Skin of body (tissue), 2 donors: ENCODE measurements around the gene TMEM219. TPM values are rescaled to one million over a fixed set of nuclear protein-coding genes. Genes with fewer than 3 reads are reported as not detected.
"Not testable (repeated sequence)": the region's sequence is repeated elsewhere in the genome, so short reads cannot be mapped to it uniquely, and the experiment has no call there.

ENCODE experiments used
- DNase-seq: peaks from one replicate; lab custom pipeline; 2025; lab: John Stamatoyannopoulos, UW
- total RNA-seq: library from RNA; depleted of rRNA; stranded (reverse); fragments of >200 nt; gene quantifications from one replicate; pipeline ENCODE4 v1.2.3, GENCODE V29; 2014

TMEM219 gene
- total RNA-seq, 1 donor from 2014 or later, result 30.3 TPM

DNA sequence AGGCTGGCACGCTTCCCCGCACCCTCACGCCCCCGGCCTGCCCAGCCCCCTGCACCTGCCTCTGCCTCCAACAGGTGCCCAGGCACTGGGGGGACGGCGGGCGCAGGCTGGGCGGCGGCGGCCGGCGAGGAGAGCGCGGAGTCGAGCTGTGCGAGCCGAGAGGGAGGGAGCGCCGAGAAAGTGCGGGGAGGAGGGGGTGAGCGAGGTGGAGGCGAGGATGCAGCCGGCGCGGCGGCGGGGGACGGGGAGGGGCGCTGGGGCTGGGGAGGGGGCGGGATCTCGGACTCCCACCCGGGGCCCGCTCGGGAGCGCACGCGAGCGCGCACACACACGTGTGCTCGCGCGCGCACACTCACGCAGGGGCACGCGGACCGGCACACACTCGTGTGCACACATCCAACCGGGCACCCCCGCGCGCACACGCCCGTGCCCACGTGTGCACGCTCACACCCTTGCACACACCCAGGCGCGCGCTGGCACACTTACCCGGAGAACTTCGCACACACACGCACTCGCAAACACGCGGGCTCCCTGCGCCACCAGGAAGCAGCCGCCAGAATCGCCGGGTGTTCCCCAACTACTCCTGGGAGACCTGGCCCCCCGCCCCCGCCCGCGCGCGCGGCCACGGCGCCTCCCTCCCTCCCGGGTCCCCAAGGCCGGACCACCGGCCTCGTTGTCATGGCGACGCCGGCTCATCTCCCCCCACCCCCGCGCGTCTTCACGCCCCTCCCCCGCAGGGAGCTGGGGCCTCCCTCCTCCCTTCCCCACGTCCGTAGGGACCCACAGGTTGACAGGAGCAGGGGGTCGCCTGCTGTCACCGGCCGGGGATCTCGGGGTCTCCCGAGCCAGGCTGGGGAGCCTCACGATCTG is 49.2 kb downstream of the TMEM219 start, which contains the start of gene DOC2A:
TSS of gene DOC2A (minus strand) at position 184 of the 870 bp plus-strand sequence. CDS start 805 bp downstream, outside the sequence.
- no peak for DNase-seq

DNA sequence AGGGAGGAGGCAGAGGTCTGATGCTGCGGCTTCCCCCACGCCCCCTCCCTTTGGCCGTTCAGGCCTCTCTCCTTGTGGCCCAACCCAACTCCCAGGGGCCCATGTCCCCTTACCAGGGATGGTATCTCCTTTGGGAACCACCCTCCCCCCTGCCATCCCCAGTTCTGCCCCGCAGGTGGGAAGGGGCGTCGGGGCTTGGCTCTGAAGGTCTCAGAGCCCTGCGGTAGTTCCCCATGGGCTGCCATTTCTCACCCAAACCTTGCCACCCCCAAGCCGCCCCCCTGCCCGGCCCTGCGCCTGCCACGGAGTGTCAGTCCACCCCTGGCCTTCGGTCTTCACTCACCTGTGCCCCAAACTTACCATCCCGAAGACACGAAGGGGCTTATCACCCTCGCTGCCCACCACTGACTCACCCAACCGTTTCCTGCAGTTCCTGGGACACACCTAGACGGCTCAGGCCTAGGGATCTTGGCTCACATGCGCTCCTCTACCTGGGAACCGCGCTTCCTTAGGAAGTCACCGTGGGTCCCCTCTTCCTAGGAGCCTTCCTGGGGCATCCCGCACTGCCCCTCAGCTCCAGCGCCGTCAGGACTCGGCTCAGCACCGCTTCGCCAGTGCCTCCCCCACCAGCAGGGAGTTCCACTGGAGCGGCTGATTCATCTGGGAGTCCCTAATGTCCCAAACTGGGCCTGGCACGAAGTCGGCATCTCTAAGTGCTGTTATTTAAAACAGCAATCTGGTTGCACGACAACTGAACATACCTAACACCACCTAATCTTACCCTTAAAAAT is 50.0 kb downstream of the TMEM219 start:
- no peak for DNase-seq

DNA sequence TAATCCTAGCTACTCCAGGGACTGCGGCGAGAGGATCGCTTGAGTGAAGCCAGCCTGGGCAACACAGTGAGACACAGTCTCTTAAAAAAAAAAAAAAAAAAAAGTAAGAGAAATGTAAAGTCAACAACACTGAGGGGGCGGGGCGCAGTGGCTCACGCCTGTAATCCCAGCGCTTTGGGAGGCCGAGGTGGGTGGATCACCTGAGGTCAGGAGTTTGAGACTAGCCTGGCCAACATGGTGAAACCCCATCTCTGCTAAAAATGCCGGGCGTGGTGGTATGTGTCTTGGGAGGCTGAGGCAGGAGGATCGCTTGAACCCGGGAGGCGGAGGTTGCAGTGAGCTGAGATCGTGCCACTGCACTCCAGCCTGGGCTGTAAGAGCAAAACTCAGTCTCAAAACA is 50.7 kb downstream of the TMEM219 start:
- not testable (repeated sequence) for DNase-seq

DNA sequence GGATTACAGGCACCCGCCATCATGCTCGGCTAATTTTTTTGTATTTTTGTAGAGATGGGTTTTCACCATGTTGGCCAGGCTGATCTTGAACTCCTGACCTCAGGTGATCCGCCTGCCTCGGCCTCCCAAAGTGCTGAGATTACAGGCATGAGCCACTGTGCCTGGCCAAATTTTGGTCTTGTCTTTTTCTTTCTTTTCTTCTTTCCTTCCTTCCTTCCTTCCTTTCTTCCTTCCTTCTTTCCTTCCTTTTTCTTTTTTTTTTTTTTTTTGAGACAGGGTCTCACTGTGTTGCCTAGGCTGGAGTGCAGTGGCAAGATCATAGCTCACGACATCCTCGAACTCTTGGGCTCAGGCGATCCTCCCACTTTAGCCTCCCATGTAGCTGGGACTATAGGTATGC is 53.6 kb downstream of the TMEM219 start:
- DNase-seq, result not testable (repeated sequence)

DNA sequence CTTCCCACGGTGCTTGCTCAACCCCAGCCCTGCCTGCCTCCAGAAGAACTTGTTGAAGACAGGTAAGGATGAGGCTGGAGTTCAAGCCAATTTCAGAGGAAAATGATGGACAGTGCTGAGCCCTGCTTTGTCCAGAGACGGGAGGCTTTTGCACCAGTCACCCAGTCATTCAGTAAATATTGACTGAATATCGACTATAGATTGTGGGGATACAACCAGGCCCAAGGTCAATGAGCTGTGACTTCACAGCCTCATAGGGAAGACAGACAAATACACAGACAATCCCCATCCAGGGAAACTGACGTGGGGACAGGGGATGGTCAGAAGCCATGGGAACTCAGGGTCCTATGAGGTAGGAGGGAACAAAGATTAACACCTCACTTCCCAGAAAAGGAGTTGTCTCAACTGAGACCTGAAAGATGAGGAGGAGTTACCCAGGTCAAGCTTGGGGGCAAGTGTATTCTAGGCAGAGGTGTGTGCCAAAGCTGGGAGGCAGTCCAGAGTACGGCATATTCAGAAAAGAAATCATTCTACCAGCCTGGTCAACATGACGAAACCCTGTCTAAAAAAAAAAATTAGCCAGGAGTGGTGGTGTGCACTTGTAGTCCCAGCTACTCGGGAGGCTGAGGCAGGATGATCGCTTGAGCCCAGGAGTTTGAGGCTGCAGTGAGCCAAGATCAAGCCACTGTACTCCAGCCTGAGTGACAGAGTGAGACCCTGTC is 54.8 kb downstream of the TMEM219 start:
- no peak for DNase-seq

DNA sequence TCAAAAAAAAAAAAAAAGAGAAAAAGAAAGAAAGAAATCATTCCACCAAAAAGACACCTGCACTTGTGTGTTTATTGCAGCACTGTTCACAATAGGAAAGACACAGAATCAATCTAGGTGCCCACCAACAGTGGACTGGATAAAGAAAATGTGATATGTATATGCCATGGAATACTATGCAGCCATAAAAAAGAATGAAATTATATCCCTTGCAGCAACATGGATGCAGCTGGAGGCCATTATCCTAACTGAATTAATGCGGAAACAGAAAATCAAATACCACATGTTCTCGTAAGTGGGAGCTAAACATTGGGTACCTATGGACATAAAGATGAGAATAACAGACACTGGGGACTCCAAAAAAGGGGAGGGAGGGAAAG is 55.4 kb downstream of the TMEM219 start:
- no peak for DNase-seq

DNA sequence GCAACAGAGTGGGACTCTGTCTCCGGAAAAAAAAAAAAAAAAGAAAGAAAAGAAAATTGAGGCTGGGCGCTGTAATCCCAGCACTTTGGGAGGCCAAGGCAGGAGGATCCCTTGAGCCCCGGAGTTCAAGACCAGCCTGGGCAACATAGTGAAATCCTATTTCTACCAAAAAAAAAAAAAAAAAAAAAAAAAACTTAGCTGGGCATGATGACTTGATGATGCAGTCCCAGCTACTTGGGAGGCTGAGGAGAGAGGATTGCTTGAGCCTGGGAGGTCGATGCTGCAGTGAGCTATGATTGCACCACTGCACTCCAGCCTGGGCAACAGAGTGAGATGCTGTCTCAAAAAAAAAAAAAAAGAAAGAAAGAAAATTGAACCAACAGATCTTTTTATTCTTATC is 56.1 kb downstream of the TMEM219 start:
- DNase-seq, result not testable (repeated sequence)

DNA sequence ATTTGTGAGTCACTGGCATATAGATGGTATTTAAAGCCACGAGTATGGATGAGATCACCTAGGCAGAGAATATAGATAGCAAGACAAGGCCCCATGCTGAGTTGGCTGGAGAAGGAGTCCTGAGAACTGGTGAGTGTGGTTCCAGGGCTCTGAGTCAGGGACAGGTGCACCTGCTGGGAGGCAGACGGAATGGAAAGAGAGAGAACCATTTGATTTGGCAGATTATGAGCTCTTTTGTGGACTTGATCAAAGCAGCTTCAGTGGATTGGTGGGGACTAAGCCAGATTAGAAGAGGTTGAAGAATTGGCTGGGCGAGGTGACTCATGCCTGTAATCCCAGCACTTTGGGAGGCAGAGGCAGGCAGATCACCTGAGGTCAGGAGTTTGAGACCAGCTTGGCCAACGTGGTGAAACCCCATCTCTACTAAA is 56.9 kb downstream of the TMEM219 start:
- DNase-seq, result no peak

Other genes with a start within 250 kb of the TMEM219 start
- 0.99 TPM for gene C16orf54, start 216.1 kb upstream of the TMEM219 start, total RNA-seq
- gene ZG16, start 183.8 kb upstream of the TMEM219 start, total RNA-seq, result not detected
- 40.7 TPM for gene KIF22, start 171.3 kb upstream of the TMEM219 start, total RNA-seq
- gene MAZ, start 155.6 kb upstream of the TMEM219 start, total RNA-seq, result 93.1 TPM
- 3.6 TPM for gene PRRT2, start 149.9 kb upstream of the TMEM219 start, total RNA-seq
- gene PAGR1, start 145.9 kb upstream of the TMEM219 start, total RNA-seq, result 19.3 TPM
- gene MVP, start 141.6 kb upstream of the TMEM219 start, total RNA-seq, result 24.9 TPM
- gene CDIPT, start 98.9 kb upstream of the TMEM219 start, total RNA-seq, result 31.1 TPM
- gene SEZ6L2, start 62.5 kb upstream of the TMEM219 start, total RNA-seq, result 2.9 TPM
- gene ASPHD1, start 61.6 kb upstream of the TMEM219 start, total RNA-seq, result 0.39 TPM
- gene KCTD13, start 35.9 kb upstream of the TMEM219 start, total RNA-seq, result 6.9 TPM
- 24.5 TPM for gene TAOK2, start 11.8 kb downstream of the TMEM219 start, total RNA-seq
- 11.4 TPM for gene HIRIP3, start 33.5 kb downstream of the TMEM219 start, total RNA-seq
- 22.3 TPM for gene INO80E, start 34.2 kb downstream of the TMEM219 start, total RNA-seq
- 1.5 TPM for gene DOC2A, start 48.9 kb downstream of the TMEM219 start, total RNA-seq
- not detected for gene C16orf92, start 61.1 kb downstream of the TMEM219 start, total RNA-seq
- gene TLCD3B, start 69.2 kb downstream of the TMEM219 start, total RNA-seq, result not detected
- gene ALDOA, start 103.7 kb downstream of the TMEM219 start, total RNA-seq, result 345 TPM
- gene PPP4C, start 113.9 kb downstream of the TMEM219 start, total RNA-seq, result 53.1 TPM
- gene TBX6, start 129.8 kb downstream of the TMEM219 start, total RNA-seq, result 0.20 TPM
- gene YPEL3, start 134.1 kb downstream of the TMEM219 start, total RNA-seq, result 22.4 TPM
- 4.6 TPM for gene GDPD3, start 151.5 kb downstream of the TMEM219 start, total RNA-seq
- 13.3 TPM for gene MAPK3, start 161.1 kb downstream of the TMEM219 start, total RNA-seq
- 16.0 TPM for gene CORO1A, start 221.5 kb downstream of the TMEM219 start, total RNA-seq
- gene BOLA2B, start 231.6 kb downstream of the TMEM219 start, total RNA-seq, result 6.1 TPM
- gene SLX1A, start 231.8 kb downstream of the TMEM219 start, total RNA-seq, result 7.3 TPM
- 3.1 TPM for gene SULT1A3, start 237.2 kb downstream of the TMEM219 start, total RNA-seq